ENCODE measurements around the gene ADGRL3. TPM values are rescaled to one million over a fixed set of nuclear protein-coding genes. Genes with fewer than 3 reads are reported as not detected.
A peak's percentile ranks its signal among the peaks of the same experiment; 100 is the strongest.

The ADGRL3 gene
- polyA plus RNA-seq, 1 donor from 2014 or later: not detected

DNA sequence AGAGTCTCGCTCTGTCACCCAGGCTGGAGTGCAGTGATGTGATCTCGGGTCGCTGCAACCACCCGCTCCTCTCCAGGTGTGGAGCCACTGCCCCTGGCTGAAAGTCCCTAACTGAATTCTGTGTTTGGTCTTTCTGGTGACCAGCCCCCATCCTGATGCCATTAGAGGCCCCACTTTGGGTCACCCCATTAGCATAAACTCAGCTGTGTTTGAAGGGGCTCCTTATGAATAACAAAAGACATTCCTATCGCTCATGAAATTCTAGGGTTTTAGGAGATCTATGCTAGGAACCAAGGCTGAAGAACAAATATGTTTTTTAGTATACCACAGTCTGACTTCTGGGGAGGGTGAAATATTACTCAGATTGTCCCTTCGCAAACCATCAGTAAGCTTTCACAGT is 652.9 kb downstream of the ADGRL3 start:
- Mint-ChIP-seq H3K9me3 (peaks cover 3 to 4% (median 3%) of the 10 kb centered on the region in 3 donors), H3K4me3 (no peak overlapping the region), H3K4me1 (no peaks in the 10 kb centered on the region), H3K27ac (no peak overlapping the region), H3K36me3 (no peaks in the 10 kb centered on the region), H3K27me3 (no peaks in the 10 kb centered on the region)

GRCh38 chr4:61860376-61860775 is 660.2 kb downstream of the ADGRL3 start:
- H3K9me3 Mint-ChIP-seq: peaks cover 3 to 4% (median 3%) of the 10 kb centered on the region in 3 donors
- no peak overlapping the region for H3K27ac Mint-ChIP-seq
- H3K4me1 Mint-ChIP-seq: no peaks in the 10 kb centered on the region
- no peaks in the 10 kb centered on the region for H3K36me3 Mint-ChIP-seq
- H3K4me3 Mint-ChIP-seq: no peak overlapping the region
- no peaks in the 10 kb centered on the region for H3K27me3 Mint-ChIP-seq

GRCh38 chr4:61864286-61864685 is 664.2 kb downstream of the ADGRL3 start:
- peaks cover 0 to 2% (median 0%) of the 10 kb centered on the region in 3 donors for H3K9me3 Mint-ChIP-seq
- no peaks in the 10 kb centered on the region for H3K27me3 Mint-ChIP-seq
- no peak overlapping the region for H3K27ac Mint-ChIP-seq
- no peaks in the 10 kb centered on the region for H3K36me3 Mint-ChIP-seq
- H3K4me3 Mint-ChIP-seq: no peak overlapping the region
- H3K4me1 Mint-ChIP-seq: no peaks in the 10 kb centered on the region

DNA sequence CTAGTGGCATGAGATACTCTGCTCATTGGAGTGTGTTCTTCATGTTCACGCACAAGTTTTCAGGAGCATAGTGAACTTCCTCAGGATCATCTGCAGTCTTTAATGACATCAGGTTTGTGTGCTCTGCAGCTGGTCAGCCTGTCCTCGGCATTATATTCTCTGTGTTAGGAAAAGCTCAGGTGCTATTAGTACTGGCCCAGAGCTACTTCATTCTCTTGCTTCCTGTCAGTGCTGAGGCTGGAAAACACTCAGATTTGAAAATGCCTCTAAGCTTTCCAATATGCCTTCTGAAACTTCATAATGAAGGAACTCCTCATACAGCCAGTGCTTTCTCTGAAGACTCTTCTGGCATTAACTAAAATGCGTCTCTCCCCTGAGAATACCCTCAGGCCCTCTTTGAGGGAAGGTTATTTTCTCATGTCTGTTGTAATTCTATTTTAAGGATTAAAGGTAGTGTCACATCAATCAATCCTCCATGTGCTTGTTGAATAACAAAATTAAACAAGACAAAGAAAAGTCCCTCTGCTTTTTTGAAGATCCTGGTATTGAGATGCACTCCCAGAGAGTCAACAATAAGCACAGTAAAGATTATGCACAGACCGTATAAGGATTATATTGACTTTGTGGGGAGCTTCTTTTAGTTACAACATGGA is 666.4 kb downstream of the ADGRL3 start:
- Mint-ChIP-seq H3K27me3 (no peaks in the 10 kb centered on the region), H3K4me3 (no peak overlapping the region), H3K27ac (no peak overlapping the region), H3K36me3 (no peaks in the 10 kb centered on the region), H3K9me3 (no peaks in the 10 kb centered on the region), H3K4me1 (no peaks in the 10 kb centered on the region)

- Mint-ChIP-seq H3K4me1 (no peaks in the 10 kb centered on the region), H3K4me3 (no peak overlapping the region), H3K36me3 (no peaks in the 10 kb centered on the region), H3K27me3 (no peaks in the 10 kb centered on the region), H3K27ac (no peak overlapping the region), H3K9me3 (peaks cover 0 to 6% (median 4%) of the 10 kb centered on the region in 3 donors)
These were observed 672.9 kb downstream of the ADGRL3 start for GRCh38 chr4:61872983-61873382.

DNA sequence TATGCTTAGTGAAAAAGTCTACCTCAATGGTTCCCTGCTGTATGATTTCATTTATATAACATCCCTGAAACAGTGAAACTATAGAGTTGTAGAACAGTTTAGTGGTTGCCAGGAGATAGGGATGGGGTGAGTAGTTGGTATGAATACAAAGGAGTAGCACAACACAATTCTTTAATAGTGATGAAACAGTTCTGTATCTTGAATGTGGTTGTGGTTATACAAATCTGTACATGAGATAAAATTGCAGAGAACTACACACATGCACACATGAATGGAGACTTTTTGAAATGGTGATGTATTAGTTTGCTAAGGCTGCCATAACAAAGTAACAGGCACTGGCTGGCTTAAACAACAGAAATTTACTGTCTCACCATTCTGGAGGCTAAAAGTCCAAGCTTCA is 677.1 kb downstream of the ADGRL3 start:
- peaks cover 0 to 6% (median 0%) of the 10 kb centered on the region in 3 donors for H3K9me3 Mint-ChIP-seq
- H3K4me1 Mint-ChIP-seq: no peaks in the 10 kb centered on the region
- no peaks in the 10 kb centered on the region for H3K36me3 Mint-ChIP-seq
- no peaks in the 10 kb centered on the region for H3K27me3 Mint-ChIP-seq
- no peak overlapping the region for H3K4me3 Mint-ChIP-seq
- no peak overlapping the region for H3K27ac Mint-ChIP-seq

DNA sequence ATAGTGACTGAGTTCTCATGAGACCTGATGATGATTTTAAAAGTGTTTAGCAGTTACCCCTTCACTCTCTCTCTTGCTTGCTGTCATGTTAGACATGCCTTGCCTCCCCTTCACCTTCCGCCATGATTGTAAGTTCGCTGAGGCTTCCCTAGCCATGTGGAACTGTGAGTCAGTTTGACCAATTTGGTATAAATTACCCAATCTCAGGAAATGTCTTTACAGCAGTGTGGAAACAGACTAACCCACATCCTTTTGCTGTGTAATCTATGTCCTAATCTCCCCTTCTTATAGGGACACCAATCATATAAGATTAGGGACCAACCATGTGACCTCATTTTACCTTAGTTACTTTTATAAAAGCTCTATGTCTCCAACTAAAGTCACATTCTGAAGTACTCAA is 677.8 kb downstream of the ADGRL3 start:
- no peaks in the 10 kb centered on the region for H3K27me3 Mint-ChIP-seq
- H3K9me3 Mint-ChIP-seq: peaks cover 0 to 6% (median 0%) of the 10 kb centered on the region in 3 donors
- no peak overlapping the region for H3K4me3 Mint-ChIP-seq
- H3K27ac Mint-ChIP-seq: no peak overlapping the region
- H3K4me1 Mint-ChIP-seq: no peaks in the 10 kb centered on the region
- H3K36me3 Mint-ChIP-seq: no peaks in the 10 kb centered on the region

- no peaks in the 10 kb centered on the region for H3K4me1 Mint-ChIP-seq
- no peaks in the 10 kb centered on the region for H3K27me3 Mint-ChIP-seq
- H3K4me3 Mint-ChIP-seq: no peak overlapping the region
- no peaks in the 10 kb centered on the region for H3K36me3 Mint-ChIP-seq
- peaks cover 0 to 2% (median 0%) of the 10 kb centered on the region in 3 donors for H3K9me3 Mint-ChIP-seq
- no peak overlapping the region for H3K27ac Mint-ChIP-seq
These were observed 682.3 kb downstream of the ADGRL3 start for GRCh38 chr4:61882381-61882780.

- no peaks in the 10 kb centered on the region for H3K36me3 Mint-ChIP-seq
- H3K27me3 Mint-ChIP-seq: no peaks in the 10 kb centered on the region
- no peak overlapping the region for H3K27ac Mint-ChIP-seq
- H3K4me1 Mint-ChIP-seq: no peaks in the 10 kb centered on the region
- peaks cover 0 to 3% (median 0%) of the 10 kb centered on the region in 3 donors for H3K9me3 Mint-ChIP-seq
- no peak overlapping the region for H3K4me3 Mint-ChIP-seq
These were observed 686.0 kb downstream of the ADGRL3 start for GRCh38 chr4:61886131-61886530.

DNA sequence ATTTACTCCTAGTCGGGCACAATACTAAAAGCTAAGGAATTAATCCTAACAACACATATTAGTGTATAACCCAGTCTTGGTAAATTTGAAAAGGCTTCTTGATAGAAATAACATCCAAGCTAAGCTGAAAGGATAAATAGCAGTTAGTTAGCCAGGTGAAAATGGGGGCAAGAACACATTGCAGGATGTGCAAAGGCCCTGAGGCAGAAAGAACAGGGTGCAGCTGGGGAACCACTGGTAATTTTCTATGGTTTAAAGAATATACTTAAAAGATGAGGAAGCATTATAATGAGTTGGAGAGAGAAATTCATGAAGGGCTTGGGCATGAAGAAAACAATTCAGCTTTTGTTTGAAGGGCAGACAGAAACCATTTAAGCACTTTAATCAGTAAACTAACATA is 689.0 kb downstream of the ADGRL3 start:
- Mint-ChIP-seq H3K36me3 (no peaks in the 10 kb centered on the region), H3K27ac (no peak overlapping the region), H3K9me3 (peaks cover 0 to 5% (median 0%) of the 10 kb centered on the region in 3 donors), H3K4me1 (no peaks in the 10 kb centered on the region), H3K27me3 (no peaks in the 10 kb centered on the region), H3K4me3 (no peak overlapping the region)

- Mint-ChIP-seq H3K4me1 (no peaks in the 10 kb centered on the region), H3K36me3 (no peaks in the 10 kb centered on the region), H3K4me3 (no peak overlapping the region), H3K9me3 (peaks cover 0 to 10% (median 0%) of the 10 kb centered on the region in 3 donors), H3K27ac (no peak overlapping the region), H3K27me3 (no peaks in the 10 kb centered on the region)
These were observed 690.2 kb downstream of the ADGRL3 start for GRCh38 chr4:61890321-61890720.

DNA sequence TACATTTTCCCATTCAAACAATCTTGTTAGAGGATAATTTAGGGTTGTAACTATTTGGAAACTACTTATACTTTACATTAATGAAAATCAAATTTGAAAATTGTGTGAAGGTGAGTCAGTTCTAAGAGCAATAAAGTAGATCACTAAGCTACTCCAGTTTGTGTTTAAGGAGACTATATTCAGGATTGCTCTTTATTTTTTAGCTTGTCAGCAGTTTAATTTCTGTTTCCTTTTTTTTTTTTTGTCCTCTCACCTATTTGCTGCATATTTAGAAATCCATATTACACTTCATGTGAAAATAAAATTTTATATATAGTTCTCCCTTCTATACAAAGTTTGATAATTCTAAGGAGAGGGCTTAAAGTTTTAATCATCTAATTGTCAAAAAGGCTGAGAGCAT is 691.8 kb downstream of the ADGRL3 start:
- H3K9me3 Mint-ChIP-seq: peaks cover 0 to 10% (median 0%) of the 10 kb centered on the region in 3 donors
- H3K27me3 Mint-ChIP-seq: no peaks in the 10 kb centered on the region
- H3K27ac Mint-ChIP-seq: no peak overlapping the region
- H3K36me3 Mint-ChIP-seq: no peaks in the 10 kb centered on the region
- H3K4me1 Mint-ChIP-seq: no peaks in the 10 kb centered on the region
- no peak overlapping the region for H3K4me3 Mint-ChIP-seq

DNA sequence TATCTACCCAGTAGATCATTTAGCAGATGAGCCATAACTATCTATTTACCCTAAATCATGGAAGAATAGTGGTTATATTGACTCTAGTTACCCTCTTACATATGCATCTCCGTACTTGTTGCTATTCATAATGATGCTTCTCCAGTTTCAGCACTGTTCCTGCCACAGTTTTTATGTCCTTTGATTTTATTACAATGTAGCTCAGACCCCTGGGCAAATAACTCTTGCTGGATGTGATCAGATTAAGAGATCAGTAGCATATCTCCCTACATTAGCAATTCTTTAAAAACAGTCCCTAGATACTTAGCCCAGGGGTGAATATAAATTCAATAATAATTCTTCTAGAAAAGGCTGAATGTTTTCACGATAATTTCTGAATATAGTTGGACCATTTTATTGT is 696.5 kb downstream of the ADGRL3 start:
- H3K36me3 Mint-ChIP-seq: no peaks in the 10 kb centered on the region
- no peaks in the 10 kb centered on the region for H3K4me1 Mint-ChIP-seq
- H3K27ac Mint-ChIP-seq: no peak overlapping the region
- H3K27me3 Mint-ChIP-seq: no peaks in the 10 kb centered on the region
- H3K4me3 Mint-ChIP-seq: no peak overlapping the region
- H3K9me3 Mint-ChIP-seq: peaks cover 2 to 11% (median 2%) of the 10 kb centered on the region in 3 donors

DNA sequence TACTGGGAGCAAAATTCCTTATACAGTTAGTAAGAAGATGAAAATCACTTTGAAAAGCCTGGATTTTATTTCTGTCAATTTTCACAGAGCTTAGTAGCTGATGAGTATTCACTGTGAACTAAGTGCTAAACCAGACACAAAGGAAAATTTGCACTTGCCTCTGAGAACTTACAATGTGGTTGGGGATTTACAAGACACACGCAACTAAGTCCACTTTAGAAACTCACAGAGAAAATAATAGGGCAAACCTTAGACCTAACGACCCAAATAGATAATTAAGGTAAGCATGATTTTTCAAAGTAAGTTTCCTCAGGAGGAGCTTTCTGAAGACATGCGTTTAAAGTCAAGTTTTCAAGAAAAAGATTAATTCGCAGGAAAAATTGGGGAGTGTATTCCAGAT is 708.9 kb downstream of the ADGRL3 start:
- Mint-ChIP-seq H3K27ac (no peak overlapping the region), H3K4me1 (no peaks in the 10 kb centered on the region), H3K27me3 (no peaks in the 10 kb centered on the region), H3K4me3 (no peak overlapping the region), H3K36me3 (no peaks in the 10 kb centered on the region), H3K9me3 (peaks cover 0 to 5% (median 0%) of the 10 kb centered on the region in 3 donors)

GRCh38 chr4:61911313-61911756 is 711.2 kb downstream of the ADGRL3 start:
- peak overlapping the region in 1 of 4 donors; percentile 31 for H3K4me3 Mint-ChIP-seq
- no peaks in the 10 kb centered on the region for H3K36me3 Mint-ChIP-seq
- H3K27me3 Mint-ChIP-seq: no peaks in the 10 kb centered on the region
- H3K4me1 Mint-ChIP-seq: no peaks in the 10 kb centered on the region
- peaks cover 0 to 5% (median 0%) of the 10 kb centered on the region in 3 donors for H3K9me3 Mint-ChIP-seq
- H3K27ac Mint-ChIP-seq: no peak overlapping the region

DNA sequence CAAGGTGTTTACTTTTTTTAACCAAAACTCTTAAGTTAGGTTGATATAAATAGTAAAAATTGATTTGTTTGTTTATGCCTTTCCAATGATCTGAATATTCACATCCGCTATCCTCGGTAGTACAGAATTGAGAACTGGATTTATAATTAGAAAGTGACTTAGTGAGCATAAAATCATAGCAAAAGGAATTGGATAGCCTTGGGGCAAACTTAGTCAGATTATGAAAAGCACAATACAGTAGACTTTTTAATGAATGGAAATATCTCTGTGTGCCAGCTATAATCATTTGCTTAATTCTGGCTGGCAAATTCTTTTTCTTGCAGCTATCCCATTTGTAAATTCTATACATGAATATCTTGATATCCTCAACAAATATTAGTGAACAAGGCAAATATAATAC is 713.5 kb downstream of the ADGRL3 start:
- H3K4me1 Mint-ChIP-seq: no peaks in the 10 kb centered on the region
- no peaks in the 10 kb centered on the region for H3K27me3 Mint-ChIP-seq
- H3K9me3 Mint-ChIP-seq: peaks cover 0 to 5% (median 0%) of the 10 kb centered on the region in 3 donors
- H3K4me3 Mint-ChIP-seq: no peak overlapping the region
- no peak overlapping the region for H3K27ac Mint-ChIP-seq
- H3K36me3 Mint-ChIP-seq: no peaks in the 10 kb centered on the region
